HG03460 (cell line): ENCODE measurements around the gene LCN6.

Experiments used
- ATAC-seq: cut with Tn5 transposase; IDR thresholded peaks from one replicate; pipeline ENCODE4 v1.9.1; 2021; ENCODE audit not compliant: unreplicated experiment

Gene LCN6

DNA sequence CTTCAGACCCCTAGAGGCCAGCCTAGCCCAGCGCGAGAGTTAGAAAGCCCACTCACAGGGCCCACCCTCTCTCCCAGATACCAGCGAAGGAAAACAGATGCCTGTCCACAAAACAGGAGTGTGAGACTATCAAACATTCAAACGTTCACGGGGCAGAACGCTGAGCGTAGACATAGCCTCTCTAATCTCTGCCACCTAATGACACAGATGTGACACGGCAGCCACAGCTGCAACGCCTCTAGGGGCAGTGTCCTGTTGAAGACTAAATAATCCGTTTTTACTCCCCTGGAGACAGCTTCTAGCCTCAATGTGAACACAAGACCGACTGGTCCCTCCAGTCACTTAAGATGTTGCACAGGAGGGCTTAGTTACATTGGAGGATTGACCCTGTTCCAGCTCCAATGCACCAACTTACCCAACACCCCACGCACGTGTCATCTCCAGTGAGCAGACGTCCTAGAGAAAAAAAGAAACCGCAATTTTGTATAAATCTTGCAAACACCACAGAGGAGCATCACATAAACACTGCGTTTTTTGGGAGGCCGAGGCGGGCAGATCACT is 21.6 kb downstream of the LCN6 start:
- ATAC-seq, result no peak

DNA sequence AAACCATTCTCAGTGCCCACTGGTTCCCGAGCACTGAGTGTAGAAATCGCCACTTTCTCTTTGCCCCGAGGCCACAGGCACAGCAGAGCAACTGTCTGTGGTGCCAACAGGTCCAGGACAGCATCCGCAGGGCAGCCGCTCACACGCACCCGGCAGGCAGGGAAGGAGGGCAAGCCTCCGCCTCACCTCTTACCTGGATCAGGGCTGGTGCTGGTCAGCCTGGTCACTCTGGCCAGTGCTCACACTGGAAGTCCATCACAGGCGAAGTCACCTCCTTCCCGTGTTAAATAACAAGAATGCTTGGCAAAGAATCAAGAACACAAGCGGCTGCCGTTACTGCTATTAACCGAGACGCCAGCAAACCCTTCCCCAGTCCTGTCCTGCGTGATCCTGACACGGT is 22.2 kb downstream of the LCN6 start:
- ATAC-seq, result no peak

DNA sequence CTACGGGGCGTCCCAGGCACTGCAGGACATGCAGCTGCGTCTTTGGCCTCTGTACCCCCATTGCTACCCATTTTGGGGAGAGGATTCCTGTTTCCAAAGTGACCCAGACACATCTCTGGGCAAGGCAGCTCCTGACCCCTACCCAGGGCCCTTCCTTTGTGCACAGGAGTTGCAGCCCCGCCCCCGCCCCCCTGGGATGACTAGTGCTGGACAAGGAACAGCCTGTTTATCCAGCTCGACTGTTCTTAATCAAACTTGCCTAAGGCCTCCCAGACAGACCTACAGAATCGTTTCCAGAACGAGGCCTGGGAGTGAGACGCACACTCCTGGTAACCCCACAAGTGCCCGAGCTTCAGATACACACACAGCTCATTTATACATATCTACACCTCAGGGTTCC is 22.7 kb downstream of the LCN6 start:
- no peak for ATAC-seq

DNA sequence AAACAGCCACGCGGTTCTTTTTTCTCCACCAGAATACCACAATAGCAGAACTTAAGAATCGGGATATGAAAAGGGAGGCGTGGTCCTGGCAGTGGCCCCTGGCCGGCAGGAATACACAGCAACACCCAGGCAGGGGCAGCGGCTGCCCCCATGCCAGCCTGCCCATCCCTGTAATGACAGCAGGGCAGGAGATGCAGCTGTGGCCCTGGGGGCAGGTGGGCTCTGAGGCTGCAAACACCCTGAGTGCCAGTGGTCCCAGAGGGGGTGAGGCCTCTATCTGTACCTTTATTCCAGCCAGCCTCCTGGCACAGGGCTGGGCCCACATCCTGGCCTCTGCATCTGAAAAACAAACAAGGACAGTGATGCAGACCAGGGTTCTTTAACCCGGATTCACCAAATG is 23.6 kb downstream of the LCN6 start:
- no peak for ATAC-seq

DNA sequence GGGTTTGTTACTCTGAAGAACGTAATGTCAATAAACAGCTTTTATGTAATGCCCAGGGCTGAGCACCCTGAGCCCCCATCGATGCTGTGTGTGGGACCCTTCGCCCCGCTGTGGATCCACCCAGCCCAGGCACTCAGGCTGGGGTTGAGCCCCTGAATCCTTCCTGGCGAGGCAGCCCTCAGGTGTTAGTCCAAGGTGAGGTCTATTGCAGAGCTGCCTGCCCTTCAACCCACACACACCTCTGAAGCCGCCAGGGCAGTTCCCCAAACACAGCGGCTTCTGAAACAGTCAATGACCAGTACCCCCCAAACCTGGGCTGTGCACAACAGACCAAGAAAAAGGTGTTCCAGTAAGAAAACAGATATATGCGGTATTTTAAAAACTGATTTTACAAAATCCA is 24.3 kb downstream of the LCN6 start:
- ATAC-seq, result no peak

DNA sequence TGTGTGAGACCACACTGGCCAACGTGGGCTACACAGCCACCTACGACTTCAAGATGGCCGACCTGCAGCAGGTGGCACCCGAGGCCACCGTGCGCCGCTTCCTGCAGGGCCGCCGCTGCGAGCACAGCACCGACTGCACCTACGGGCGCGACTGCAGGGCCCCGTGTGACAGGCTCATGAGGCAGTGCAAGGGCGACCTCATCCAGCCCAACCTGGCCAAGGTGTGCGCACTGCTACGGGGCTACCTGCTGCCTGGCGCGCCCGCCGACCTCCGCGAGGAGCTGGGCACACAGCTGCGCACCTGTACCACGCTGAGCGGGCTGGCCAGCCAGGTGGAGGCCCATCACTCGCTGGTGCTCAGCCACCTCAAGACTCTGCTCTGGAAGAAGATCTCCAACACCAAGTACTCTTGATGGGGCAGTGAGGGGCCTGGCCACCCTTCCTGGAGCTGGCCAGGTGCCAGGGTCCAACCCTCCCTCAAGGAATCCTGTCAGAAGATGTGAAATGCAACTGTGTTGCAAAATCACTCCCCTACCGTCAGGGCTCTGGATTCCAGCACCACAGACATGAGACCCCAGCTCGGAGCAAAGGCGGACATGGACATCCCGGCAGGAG is 24.9 kb downstream of the LCN6 start:
- no peak for ATAC-seq

DNA sequence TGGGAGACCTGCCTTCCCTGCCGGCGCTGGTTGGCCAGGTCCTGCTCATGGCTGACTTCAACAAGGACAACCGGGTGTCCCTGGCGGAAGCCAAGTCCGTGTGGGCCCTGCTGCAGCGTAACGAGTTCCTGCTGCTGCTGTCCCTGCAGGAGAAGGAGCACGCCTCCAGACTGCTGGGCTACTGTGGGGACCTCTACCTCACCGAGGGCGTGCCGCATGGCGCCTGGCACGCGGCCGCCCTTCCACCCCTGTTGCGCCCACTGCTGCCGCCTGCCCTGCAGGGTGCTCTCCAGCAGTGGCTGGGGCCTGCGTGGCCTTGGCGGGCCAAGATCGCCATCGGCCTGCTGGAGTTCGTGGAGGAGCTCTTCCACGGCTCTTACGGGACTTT is 25.4 kb downstream of the LCN6 start:
- no peak for ATAC-seq

DNA sequence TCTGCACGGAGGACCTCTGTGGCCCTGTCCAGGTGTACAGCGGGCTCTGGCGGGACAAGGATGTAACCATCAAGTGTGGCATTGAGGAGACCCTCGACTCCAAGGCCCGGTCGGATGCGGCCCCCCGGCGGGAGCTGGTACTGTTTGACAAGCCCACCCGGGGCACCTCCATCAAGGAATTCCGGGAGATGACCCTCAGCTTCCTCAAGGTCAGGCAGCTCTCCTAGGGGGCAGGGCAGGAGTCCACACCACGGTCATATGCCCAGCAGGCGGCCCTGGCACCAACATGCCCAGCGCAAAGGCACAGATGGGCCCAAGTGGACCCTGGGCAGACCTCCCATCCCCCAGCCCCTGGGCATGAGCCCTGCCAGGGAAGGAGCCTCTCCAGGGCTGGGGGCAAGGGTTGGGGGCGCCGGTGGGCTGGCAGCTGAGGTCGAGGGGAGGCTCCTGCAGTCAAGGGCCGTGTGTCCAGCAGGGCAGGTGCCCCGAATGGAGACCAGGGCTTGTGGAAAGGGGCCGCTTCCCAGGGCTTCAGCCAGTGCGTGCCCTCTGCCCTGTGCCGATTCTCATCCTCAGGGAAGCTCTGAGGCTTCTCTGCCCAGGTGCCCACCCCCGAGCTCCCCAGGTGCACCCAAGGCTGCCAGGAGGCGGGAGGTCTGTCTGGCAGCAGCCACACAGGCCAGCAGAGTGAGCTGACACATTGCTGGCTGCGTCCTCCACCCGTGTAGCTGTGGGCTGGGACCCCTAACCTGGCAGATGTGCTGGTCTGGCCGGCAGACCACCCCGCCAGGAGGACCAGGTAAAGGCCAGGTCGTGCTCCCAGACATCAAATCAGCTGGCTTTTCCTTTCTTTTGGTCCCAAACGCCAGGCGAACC is 26.0 kb downstream of the LCN6 start:
- ATAC-seq, result no peak

DNA sequence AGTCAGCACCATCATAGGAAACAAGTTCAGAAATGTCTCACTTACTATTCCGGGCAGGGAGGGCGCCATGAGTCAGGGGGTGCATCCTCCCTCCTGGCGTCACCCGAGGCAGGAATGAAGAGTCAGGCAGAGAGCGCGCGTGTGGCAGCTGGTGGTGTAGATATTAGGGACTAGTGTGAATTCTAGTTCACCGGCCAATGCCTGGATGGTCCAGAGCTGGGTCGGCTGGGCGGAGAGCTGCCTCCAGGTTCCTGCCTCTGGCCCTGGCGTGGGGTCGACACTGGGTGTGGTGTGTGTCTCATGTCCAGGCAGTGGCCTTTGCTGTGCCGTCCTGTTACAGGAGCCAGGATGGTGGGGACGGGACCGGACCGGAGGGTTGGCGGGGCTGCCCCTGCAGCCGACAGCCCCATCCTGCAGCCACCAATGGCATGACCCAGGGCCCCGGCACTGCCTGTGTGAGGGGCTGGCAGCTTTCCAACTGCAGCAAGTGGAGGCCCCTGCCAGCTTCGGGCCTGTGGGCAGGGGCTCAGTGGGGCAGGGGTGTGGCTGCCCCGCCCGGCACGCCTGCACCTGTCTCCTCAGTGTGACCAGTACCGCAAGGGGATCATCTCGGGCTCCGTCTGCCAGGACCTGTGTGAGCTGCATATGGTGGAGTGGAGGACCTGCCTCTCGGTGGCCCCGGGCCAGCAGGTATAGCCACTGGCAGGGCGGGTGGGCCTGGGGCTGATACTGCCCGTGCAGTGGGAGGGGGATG is 26.8 kb downstream of the LCN6 start:
- no peak for ATAC-seq

DNA sequence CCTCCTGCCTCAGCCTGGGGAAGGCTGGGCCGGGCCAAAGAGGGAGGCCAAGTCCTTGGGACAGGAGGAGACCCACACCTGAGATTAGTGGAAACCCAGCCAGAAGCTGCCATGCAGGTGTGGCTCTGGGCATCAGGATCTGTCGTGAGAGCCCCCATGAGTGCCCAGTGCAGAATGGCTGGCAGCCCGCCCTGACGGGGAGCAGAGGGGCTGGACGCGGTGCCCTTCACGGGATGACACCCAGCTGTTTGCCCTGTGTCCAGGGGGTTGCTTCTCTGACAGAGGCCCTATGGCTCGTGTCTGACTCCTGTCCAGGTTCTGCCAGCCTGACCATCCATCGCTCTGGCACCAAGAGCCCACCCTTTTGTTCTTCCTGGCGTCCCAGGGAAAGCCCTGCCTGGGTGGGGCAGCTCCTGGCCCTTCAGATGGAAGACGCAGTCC is 27.4 kb downstream of the LCN6 start:
- ATAC-seq, result no peak

DNA sequence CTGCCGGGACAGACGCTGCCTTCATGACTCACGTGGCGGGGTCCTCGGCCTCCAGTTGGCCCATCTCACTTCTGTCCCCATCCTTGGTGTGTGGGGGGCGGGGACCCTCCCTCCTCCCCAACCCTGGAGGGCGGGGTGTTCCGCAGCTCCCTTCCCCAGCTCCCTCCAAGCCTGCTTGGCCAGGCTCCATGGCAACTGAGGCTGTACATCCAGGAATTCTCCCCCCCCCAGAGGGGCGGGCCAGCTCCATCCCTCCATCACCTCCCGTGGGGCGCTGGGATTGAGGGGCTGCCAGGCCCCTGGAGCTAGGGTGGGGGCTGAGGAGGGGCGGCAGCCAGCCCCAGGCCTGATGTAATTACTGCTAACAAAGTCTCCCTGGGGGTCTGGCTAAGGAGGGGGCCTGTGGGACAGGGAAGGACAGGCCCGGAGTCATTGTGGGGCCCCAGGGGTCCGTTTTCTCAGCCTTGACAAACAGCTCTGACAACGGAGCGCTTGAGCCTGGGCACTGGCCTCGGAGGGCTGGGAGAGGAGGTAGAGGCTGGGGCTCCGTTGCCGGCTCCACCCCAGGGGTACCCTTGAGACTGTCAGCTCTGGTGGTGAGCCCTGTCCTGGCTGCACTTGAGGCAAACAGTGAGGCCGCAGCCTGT is 28.0 kb downstream of the LCN6 start:
- ATAC-seq, result no peak

DNA sequence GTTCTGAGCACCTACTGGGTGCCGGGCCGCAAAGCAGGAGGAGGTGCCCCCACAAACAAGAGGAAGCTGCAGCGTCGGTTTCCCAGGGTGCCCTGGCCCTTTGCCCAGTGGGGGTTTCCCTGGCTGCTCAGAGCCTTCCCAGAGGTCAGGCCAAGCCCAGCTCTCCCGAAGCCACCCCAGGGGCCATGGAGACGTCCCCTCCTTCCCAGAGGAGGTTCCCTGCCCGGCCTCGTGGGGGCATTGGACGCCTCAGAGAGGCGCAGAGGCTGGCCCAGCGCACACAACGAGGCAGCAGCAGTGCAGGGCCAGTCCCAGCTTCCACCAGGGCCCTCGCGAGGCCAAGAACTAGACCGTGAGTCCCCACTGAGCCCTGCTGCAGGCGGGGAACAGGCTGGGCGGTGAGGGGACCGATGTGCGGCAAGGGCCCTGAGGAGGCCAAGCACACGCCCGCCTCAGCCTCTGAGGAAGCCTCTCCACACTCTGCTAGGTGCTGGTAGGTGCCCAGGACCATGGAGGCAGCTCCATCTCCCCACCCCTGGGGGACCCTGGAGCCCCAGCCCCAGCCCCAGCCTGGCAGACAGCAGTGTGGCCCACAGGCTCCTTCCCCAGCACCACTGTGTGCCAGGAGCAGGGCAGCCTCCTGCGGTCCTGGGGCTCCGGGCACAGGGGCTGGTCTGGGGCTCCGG is 29.0 kb downstream of the LCN6 start:
- ATAC-seq, result no peak

DNA sequence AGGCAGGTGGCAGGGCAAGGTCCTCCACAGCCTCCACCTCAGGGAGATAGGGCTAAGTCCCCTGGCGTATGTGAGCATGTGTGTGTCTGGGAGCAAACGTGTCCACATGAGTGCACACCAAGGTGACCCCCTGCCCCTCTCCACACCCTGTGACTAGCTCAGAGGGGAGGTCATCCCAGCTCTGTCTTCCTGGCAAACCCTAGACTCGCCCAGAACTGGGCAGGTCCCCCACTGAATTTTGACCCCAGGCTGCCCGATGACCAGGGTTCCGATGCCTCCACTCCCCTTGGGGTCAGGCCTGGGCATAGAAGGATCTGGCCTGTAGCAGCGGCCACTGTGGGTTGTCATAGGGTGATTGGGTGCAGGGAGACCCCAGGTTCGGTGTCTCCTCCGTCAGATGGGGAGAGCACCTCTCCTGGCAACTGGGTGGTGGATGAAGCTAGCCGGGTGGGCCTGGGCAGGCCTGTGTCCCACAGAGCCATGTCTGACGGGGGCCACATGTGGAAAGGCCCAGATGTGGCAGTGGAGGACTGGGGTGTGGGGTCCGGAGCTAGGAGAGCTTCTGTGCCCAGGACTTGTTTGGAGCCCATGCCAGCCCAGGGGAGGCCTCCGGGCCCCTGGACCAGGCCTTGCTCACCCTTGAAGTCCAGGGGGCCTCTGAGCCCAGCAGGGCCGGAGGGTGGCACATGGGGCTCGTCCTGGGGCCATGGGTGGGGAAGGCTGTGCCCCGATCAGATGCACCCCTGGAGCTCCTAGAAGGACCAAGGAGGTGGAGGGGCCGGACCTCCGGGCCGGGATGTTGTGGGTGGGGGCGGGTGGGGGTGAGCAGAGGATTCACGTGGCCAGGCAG is 29.8 kb downstream of the LCN6 start:
- no peak for ATAC-seq

DNA sequence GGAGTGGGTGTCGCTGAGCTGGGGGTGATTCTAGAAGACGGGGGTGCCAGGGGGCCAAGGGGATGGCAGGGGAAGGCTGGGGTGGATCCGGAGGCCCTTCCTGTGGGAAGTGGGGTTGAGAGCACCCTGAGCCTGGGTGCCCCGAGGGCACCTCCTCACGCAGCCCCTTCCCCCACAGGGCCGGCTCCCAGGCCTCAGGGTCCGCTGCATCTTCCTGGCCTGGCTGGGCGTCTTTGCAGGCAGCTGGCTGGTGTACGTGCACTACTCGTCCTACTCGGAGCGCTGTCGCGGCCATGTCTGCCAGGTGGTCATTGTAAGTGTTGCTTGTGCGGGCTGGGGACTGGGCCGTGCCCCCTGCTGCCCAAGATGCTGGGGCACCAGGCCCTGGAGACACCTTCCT is 30.9 kb downstream of the LCN6 start:
- ATAC-seq, result no peak

DNA sequence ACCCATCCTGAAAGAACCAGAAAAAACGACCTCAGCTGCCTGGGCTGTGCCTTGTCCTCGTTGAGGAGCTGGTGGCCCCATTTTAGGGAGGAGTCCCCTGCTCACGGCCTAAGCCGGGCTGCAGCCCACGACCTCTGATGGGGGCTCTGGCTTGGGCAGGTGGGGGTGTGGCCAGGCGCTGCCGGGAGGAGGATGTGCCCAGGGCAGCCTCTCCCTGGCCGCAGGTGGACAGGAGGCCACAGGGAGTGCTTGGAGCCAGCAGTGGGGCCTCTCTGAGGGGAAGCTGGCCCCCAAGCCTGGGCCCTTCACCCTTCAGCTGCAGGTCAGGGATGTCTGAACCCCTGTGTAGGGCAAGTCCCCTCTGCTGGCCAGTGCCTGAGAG is 33.4 kb downstream of the LCN6 start:
- ATAC-seq, result no peak

DNA sequence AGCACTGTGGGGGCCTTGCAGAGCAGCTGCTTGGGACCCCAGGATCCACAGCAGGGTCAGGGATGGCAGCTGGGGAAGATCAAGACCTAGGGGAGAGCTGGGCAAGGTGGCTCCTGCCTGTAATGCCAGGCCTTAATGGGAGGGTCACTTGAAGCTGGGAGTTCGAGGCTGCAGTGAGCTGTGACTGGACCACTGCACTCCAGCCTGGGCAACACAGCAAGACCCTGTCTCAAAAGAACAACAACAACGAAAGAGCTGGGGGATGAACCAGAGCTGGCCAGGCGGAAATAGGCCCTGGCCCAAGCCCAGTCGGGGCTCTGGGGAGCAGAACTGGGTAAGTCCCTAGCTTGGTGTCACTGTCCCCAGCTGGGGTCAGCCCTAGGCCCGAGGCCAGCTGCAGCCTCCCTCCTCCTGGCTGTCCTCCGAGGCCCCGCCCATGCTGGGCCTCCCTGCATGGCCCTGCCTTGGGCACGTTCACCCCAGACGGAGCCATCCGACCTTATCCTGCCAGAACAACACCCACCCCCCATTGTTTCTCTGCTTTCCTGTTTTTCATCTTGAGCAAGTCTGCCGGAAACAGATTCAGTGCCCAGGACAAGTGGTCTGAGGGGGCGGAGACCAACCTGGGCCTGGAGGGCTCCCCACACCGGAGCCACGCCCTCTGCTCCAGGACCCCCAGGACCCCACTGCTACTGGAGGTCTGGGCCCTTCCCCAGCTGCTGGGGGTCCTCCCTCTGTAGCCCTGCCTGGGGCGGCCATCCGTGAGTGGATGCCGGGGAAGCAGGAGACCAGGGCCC is 34.0 kb downstream of the LCN6 start:
- no peak for ATAC-seq

DNA sequence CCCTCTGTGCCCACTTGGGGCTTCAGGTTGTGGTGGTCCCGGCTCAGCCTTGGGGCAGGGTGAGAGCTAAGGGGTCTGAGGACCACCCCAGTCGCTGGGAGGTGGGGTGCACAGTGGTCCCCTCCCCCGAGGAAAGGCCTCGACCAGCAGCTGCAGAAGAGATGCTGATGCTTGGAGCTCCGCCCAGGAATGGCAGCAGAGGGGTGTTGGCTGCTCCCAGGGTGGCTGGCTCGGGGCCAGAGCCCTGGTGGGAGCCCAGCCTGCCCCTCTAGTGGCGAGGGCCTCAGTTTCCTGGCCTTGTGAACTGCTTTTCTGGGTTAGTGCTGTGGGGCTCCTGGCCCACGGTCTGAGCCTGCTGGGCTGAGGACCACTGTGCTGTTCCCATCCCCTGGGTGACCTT is 34.8 kb downstream of the LCN6 start:
- ATAC-seq, result no peak

DNA sequence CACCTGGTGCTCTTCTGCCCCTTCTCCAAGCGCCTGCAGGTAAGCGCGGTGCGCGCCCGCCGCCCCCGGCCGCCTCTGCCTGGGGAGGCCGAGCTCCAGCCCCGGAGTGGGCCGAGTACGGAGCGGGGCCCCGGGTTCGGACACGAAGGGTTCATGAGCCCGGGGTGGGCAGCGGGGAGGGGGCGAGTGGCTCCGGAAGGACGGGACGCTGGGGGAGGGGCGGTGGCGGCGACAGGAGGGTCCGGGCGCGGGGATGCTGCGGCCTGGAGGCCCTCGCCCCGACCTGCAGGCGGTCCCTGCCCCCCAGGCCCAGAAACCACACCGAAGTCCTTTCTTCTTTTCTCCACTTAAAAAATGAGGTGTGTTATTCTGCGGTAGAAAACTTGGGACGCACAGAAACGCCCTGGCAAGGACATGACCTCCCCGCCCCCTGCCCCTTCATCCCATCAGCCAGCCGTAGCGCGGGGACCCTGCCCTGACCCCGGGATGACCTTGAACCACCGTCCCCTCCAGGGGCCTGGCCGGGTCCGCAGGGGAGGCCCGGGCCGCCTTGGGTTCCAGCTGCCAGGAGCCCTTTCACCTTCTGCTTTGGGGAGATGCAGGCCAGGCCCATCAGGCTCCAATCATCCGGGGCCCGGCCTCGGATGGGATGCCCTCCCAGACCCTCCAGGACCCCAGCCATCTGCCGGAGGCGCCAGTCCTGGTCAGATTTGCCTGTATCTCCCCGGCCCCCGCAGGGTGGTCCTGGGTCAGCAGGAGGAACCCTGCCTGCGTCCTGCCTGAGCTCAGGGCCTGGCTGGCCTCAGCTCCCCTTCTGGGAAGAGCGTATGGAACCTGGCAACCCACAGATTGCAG is 35.4 kb downstream of the LCN6 start:
- no peak for ATAC-seq
